Fibroblast of pulmonary artery (primary cell): ENCODE measurements around the gene DHX15.

ENCODE experiments used
- DNase-seq: peaks from one replicate; pipeline ENCODE4 v3.0.0-alpha.2; 2010; ENCODE audit warnings: low read depth
- H3K4me3 ChIP-seq: replicated peaks from 2 replicates; pipeline ENCODE4 v1.5.1; 2011; ENCODE audit warnings: low read depth, mild to moderate bottlenecking, control low read depth, low read length, moderate library complexity
- TF ChIP-seq, protein P1 (sequence below): IDR thresholded peaks from 2 replicates; pipeline ENCODE4 v1.5.1; 2011; ENCODE audit warnings: mild to moderate bottlenecking, control low read depth, low read length, inconsistent platforms; ENCODE audit errors: missing control alignments

The DHX15 gene

DNA sequence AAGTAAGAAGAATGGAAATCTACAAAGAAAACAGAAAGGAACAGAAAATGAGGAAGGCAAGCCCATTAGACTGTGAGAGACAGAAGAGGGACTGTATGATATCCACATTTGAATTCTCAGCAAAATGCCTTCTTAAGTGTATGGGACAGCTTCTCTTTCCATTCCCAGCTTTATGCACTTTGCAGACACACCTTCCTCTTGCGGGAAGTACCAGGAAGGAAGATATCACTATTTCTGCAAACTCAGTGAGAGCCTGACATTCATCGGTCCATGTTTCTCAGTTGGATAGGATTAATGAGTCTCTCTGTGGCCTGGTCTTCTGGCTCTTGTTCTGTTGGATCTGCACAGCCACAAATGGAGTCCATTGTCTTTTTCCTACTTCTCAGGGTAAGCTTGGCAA, 31.6 kb upstream of the DHX15 start:
- no peak overlapping the region for H3K4me3 ChIP-seq
- no peak for DNase-seq
- TF ChIP-seq, protein P1, sequence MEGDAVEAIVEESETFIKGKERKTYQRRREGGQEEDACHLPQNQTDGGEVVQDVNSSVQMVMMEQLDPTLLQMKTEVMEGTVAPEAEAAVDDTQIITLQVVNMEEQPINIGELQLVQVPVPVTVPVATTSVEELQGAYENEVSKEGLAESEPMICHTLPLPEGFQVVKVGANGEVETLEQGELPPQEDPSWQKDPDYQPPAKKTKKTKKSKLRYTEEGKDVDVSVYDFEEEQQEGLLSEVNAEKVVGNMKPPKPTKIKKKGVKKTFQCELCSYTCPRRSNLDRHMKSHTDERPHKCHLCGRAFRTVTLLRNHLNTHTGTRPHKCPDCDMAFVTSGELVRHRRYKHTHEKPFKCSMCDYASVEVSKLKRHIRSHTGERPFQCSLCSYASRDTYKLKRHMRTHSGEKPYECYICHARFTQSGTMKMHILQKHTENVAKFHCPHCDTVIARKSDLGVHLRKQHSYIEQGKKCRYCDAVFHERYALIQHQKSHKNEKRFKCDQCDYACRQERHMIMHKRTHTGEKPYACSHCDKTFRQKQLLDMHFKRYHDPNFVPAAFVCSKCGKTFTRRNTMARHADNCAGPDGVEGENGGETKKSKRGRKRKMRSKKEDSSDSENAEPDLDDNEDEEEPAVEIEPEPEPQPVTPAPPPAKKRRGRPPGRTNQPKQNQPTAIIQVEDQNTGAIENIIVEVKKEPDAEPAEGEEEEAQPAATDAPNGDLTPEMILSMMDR, result no peak

DNA sequence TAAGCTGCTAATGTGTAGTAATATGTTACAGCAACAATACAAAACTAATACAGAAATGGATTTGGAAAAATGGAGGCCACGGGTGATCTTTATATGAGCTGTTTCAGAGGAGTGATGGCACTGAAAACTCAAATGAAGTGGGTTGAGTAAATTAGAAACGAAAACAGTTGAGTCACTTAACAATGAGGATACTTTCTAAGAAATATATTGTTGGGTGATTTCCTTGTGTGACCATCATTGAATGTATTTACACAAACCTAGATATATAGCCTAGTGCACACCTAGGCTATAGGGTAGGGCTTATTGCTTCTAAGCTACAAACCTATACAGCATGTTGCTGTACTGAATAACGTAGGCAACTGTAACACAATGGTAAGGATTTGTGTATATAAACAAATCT, 30.5 kb upstream of the DHX15 start:
- DNase-seq, result no peak
- TF ChIP-seq, protein P1, result no peak
- H3K4me3 ChIP-seq, result no peak overlapping the region

DNA sequence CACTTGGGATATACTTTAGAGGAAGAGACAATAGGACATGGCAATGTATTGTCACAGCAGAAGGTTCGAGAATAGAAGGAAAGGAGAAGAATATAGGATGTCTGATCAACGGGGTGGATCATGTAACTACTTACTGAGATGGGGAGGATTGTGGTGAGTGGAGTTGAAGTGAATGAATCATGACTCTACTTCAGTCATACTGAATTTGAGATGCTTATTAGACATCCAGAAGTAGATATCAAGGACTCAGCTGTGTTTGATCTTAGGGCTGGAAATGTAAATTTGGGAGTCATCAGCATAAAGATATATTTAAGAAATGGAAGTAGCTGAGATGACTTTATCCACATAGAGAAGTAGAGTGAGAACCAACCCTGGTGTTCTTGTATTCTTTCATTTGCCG, 29.1 kb upstream of the DHX15 start:
- no peak overlapping the region for H3K4me3 ChIP-seq
- DNase-seq, result no peak
- TF ChIP-seq, protein P1, result no peak

DNA sequence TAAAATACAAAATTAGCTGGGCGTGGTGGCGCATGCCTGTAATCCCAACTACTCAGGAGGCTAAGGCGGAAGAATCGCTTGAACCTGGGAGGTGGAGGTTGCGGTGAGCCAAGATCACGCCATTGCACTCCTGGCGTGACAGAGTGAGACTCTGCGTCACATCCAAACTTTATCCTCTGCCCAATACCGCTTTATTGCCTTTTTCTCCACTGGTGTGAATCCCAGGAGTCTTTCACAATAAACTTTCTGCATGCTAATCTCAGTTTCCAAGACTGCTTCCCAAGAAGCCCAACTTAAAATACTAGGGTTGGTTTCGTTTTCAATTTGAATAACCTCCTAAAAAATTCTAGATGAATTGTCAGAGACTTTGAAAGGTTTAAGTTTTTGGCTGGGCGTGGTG, 27.2 kb upstream of the DHX15 start:
- TF ChIP-seq, protein P1, result no peak
- no peak for DNase-seq

DNA sequence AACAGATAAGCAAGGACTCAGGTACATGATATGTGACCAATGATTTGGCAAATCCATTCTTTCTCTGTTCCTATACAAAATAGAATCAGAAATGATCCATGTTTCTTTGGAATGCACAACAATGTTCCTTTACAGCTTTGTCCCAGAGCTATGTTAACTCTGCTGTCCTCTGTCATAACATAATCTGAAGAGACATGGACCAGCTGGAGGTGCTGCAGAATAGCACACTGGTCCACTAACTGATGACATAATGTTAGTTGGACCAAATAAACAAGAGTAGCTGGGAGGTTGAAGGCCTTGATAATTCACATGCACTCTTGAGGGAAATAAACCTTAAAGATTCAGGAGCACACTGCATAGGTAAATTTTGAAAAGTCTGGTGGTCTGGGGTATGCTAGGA, 23.0 kb upstream of the DHX15 start:
- H3K4me3 ChIP-seq, result no peak overlapping the region
- DNase-seq, result peak; percentile 41
- TF ChIP-seq, protein P1, result no peak

More for the DNA sequence above, 27.2 kb upstream of the DHX15 start:
- no peak overlapping the region for H3K4me3 ChIP-seq

DNA sequence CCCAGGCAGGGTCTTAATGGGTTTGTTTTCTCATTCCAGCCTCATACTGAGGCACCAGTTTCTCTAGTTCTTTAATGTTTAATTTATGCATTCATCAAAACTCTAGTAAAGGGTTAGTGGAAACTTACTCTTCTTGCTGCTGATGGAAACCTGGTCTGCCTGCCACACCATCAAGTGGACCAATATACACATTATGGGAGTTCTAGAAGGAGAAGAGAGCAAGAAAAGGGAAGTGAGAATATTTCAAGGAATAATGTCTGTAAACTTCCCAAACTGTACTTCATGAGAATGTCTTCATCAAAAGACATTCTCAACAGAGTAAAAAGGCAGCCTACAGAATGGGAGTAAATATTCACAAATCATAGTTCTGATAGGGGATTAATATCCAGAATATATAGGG, 20.9 kb upstream of the DHX15 start:
- no peak overlapping the region for H3K4me3 ChIP-seq
- DNase-seq, result no peak
- TF ChIP-seq, protein P1, result no peak

DNA sequence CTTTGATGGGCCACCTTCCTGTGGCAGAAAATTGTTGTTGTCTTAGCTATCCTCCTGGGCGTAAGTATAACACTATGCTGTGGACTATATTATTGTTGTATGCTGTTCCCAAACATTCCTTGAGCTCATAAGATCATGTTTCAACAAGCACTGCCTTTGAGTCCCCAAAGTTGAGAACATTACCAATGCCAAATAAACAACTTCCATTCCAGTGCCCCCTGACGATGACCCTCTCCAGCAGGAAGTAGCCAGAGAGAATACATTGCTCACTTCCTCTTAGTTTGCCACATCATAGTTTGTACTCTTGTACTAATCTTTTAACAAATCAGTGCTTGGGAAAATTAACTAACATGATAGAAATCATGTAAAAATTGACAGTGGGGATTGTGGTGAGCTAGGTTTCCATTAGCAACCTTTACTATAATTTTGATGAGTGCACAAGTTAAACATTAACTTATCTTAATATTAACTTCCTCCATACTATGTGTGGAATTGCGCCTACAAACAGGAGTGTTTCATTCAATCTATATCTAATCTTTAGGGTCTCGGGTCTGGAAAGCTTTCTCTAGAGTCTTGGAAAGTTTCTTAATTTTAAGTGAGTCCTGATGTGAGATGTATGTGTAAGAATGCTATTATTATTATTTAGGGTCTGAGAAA, 20.3 kb upstream of the DHX15 start:
- no peak for DNase-seq
- TF ChIP-seq, protein P1, result no peak
- no peak overlapping the region for H3K4me3 ChIP-seq
